ENCODE results near the gene RNF213. TPM values are rescaled to one million over a fixed set of nuclear protein-coding genes. Genes with fewer than 3 reads are reported as not detected.
A peak's percentile ranks its signal among the peaks of the same experiment; 100 is the strongest.

Gene RNF213
- total RNA-seq, 2 donors from 2014 or later, result 546 to 651 TPM

DNA sequence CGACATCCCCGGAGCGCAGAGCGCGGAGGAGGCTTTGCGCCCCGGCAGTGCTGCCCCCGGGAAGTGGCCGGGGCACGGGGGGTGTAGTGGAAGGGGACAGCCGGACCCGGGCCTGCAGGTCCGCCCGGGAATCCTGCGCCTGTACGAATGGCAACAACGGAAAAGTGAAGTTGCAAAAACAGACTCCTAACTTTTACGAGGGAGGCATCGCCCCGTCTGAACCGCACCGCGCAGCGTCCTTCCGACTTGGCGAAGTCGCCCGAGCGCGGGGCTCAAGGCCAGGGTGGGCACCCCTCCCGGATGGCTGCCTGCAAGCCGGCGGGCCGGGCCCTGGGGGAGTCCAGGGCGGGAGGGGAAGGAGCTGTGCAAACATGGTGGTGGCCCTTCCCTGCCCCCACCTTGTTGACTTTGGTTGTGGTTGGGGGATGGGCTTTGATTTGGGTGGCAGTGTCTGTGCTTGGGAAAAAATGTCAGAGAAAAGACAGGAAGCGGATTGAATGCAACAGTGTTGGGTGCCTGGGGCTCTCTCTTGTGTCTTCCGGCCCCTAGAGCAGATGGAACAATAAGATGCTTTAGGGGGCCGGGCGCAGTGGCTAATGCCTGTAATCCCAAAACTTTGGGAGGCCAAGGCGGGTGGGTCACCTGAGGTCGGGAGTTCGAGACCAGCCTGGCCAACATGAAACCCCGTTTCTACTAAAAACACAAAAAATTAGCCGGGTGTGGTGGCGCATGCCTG lies 675 bp downstream of the RNF213 start:
- Mint-ChIP-seq H3K27ac (peak overlapping the region; percentile 83), H3K4me1 (ENCODE audit: low read depth) (peaks cover 68% of the 10 kb centered on the region), H3K36me3 (ENCODE audit: insufficient read depth in 2 of 2) (peaks cover 17 to 26% of the 10 kb centered on the region in 2 donors), H3K9me3 (no peaks in the 10 kb centered on the region), H3K27me3 (ENCODE audit: low read depth) (no peaks in the 10 kb centered on the region), H3K4me3 (peak overlapping the region; percentile 94 to 96)
- ATAC-seq (replicated peaks in 1 of 2), result peak; percentile 3 to 10
- peak; percentile 71 to 75 for DNase-seq

DNA sequence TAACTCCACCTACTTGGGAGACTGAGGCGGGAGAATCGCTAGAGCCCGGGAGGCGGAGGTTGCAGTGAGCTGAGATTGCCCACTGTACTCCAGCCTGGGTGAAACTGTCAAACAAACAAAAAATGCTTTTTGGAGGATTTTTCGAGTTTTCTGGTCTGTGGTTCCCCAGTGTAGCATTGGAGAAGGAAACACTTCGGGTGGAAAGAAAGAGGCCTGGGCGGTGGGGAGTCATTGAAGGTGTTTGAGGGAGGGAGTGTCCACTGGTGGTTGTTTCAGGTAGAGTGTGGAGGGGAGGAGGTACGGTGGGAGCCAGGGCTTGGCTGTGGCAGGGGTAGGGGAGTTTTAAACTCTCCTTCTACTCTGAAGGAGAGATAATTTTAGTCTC lies 1.2 kb downstream of the RNF213 start:
- no peak for ATAC-seq (replicated peaks in 1 of 2)
- peak overlapping the region; percentile 94 to 96 for H3K4me3 Mint-ChIP-seq
- peaks cover 17 to 28% of the 10 kb centered on the region in 2 donors for H3K36me3 Mint-ChIP-seq (ENCODE audit: insufficient read depth in 2 of 2)
- no peaks in the 10 kb centered on the region for H3K27me3 Mint-ChIP-seq (ENCODE audit: low read depth)
- H3K9me3 Mint-ChIP-seq, result no peaks in the 10 kb centered on the region
- DNase-seq, result no peak
- peaks cover 63% of the 10 kb centered on the region for H3K4me1 Mint-ChIP-seq (ENCODE audit: low read depth)
- peak overlapping the region; percentile 83 for H3K27ac Mint-ChIP-seq

DNA sequence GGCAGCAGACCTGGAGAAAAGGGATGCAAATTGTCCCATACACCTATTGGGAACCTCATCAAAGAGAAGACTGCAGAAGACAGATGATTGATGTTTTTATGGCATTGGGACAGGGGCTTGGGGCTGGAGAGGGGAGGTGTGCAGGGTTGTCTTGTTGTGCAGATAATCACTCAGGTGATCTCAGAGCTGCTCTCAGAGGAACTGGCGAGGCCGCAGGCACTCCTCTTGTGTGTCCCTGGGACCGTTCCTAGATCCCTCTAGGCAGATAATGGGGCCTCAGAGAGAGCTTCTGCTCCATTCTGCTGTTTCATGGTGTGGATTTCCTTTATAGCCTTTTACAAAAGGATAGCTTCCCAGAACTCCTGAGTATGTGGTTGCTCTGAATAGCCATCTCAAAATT lies 1.6 kb downstream of the RNF213 start:
- peak overlapping the region; percentile 94 to 96 for H3K4me3 Mint-ChIP-seq
- DNase-seq, result peak in 1 of 2 donors; percentile 28
- no peaks in the 10 kb centered on the region for H3K27me3 Mint-ChIP-seq (ENCODE audit: low read depth)
- no peaks in the 10 kb centered on the region for H3K9me3 Mint-ChIP-seq
- ATAC-seq (replicated peaks in 1 of 2), result no peak
- peak overlapping the region; percentile 83 for H3K27ac Mint-ChIP-seq
- H3K36me3 Mint-ChIP-seq (ENCODE audit: insufficient read depth in 2 of 2), result peaks cover 17 to 32% of the 10 kb centered on the region in 2 donors
- peaks cover 59% of the 10 kb centered on the region for H3K4me1 Mint-ChIP-seq (ENCODE audit: low read depth)

DNA sequence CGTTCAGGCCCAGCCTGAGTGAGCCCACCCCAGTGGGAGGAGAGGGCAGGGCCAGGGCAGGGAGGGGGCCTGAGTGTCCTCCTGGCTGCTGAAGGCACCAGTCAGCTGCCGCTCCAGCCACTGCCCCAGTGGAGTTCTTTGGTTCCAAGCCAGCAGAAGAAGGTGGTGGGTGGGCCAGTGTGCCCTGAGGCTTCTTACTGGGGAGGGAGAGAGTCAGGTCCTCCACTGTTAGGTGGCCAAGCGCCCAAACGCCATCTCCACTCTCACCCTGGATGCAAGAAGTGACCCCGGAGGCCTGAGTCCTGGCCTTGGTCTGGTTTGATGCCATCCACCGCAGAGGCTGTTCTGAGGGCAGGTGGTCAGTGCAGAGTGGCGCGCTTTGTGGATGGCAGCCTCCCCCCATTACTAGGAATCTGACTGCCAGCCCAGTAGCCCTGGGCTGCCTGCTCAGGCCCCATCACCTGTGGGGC lies 2.2 kb downstream of the RNF213 start:
- peak overlapping the region; percentile 94 to 96 for H3K4me3 Mint-ChIP-seq
- ATAC-seq (replicated peaks in 1 of 2), result no peak
- no peaks in the 10 kb centered on the region for H3K9me3 Mint-ChIP-seq
- no peak for DNase-seq
- peaks cover 20 to 36% of the 10 kb centered on the region in 2 donors for H3K36me3 Mint-ChIP-seq (ENCODE audit: insufficient read depth in 2 of 2)
- no peaks in the 10 kb centered on the region for H3K27me3 Mint-ChIP-seq (ENCODE audit: low read depth)
- peak overlapping the region; percentile 83 for H3K27ac Mint-ChIP-seq
- H3K4me1 Mint-ChIP-seq (ENCODE audit: low read depth), result peaks cover 54% of the 10 kb centered on the region

DNA sequence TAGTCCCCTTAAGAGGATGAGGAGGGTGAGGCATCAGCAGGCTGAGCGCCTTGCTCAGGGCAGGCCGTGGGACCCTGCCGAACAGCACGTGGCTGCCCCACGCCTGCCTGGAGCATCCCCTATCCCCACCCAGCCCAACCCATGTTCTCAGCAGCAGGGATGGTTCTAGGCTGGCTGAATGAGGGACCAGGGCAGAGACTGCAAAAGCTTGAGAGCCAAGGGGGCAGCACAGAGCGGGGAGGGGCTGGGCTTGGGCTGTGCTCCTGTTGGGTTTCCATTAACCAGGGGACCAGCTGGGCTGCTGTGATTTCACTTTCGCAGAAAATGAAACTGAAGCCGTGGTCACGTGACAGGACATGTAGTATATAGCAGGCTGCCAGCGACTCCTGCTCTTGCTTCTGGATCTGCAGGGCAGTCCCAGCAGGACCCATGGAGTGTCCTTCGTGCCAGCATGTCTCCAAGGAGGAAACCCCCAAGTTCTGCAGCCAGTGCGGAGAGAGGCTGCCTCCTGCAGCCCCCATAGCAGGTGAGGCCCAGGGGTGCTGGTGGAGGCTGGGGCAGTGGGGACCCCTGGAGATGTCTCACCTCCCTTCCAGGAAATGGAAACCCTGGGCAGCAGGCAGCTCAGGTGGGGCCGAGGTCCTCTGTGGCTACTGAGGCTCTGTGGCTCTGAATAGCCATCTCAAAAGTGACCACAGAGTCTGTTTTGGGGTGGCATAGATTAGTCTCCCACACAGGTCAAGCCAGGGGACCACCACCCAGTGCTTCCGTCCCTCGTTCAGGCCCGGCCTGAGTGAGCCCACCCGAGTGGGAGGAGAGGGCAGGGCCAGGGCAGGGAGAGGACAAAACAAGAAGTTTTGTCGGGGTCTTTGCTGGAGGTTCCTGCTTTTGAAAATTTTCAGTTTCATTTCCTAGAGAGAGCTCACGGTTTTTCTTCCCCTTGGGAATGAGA lies 2.9 kb downstream of the RNF213 start:
- Mint-ChIP-seq H3K27ac (peak overlapping the region; percentile 96), H3K4me3 (peak overlapping the region; percentile 94 to 96)

DNA sequence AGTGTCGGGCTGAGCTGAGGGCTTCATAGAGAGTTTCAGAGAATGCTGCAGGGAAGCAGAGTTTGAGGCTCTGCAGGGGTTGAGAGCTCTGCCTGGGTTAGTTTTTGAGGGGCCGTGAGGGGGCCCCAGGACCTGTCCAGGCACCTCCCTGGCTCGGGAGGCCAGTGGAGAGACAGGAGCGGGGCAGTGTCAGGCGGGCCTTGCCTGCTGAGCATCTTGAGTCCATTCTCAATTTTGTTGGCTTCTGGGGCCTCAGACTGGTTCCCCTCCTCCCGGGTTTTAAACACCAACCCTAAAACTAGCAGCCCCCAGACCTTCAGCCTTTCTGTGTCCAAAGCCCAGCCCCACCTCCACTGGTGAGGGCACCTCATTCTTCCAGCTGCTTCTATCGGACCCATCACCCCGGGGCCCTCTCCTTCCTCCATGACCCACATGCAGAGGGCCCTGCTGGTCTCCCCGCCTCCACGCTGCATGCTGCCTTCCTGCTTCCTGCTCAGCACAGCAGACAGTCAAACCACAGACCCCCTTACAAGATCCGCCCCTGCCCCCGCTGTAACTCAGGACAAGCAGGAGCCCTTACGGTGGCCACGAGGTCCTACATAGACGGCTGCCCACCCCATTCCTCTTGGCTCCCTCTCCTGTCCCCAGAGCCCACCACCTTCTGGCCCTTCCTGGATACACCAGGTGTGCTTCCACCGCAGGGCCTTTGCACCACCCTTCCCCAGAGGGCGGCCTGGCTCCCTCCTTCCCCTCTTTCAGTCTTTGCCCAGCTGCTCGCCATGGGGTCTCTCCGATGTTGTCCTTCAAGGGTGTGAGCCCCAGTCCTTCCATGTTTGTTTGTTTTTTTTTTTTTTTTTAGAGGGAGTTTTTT lies 3.8 kb downstream of the RNF213 start:
- ATAC-seq (replicated peaks in 1 of 2), result peak in 1 of 2 donors; percentile 7
- no peaks in the 10 kb centered on the region for H3K9me3 Mint-ChIP-seq
- H3K27me3 Mint-ChIP-seq (ENCODE audit: low read depth), result no peaks in the 10 kb centered on the region
- peaks cover 18 to 36% of the 10 kb centered on the region in 2 donors for H3K36me3 Mint-ChIP-seq (ENCODE audit: insufficient read depth in 2 of 2)
- peak; percentile 67 to 71 for DNase-seq
- peaks cover 37% of the 10 kb centered on the region for H3K4me1 Mint-ChIP-seq (ENCODE audit: low read depth)
- H3K27ac Mint-ChIP-seq, result peak overlapping the region; percentile 96
- peak overlapping the region; percentile 94 to 96 for H3K4me3 Mint-ChIP-seq

More for the DNA sequence above, 2.9 kb downstream of the RNF213 start:
- H3K27me3 Mint-ChIP-seq (ENCODE audit: low read depth), result no peaks in the 10 kb centered on the region
- peak; percentile 88 to 91 for DNase-seq
- H3K9me3 Mint-ChIP-seq, result no peaks in the 10 kb centered on the region
- ATAC-seq (replicated peaks in 1 of 2), result peak; percentile 38 to 47
- H3K4me1 Mint-ChIP-seq (ENCODE audit: low read depth), result peaks cover 46% of the 10 kb centered on the region
- peaks cover 20 to 36% of the 10 kb centered on the region in 2 donors for H3K36me3 Mint-ChIP-seq (ENCODE audit: insufficient read depth in 2 of 2)

DNA sequence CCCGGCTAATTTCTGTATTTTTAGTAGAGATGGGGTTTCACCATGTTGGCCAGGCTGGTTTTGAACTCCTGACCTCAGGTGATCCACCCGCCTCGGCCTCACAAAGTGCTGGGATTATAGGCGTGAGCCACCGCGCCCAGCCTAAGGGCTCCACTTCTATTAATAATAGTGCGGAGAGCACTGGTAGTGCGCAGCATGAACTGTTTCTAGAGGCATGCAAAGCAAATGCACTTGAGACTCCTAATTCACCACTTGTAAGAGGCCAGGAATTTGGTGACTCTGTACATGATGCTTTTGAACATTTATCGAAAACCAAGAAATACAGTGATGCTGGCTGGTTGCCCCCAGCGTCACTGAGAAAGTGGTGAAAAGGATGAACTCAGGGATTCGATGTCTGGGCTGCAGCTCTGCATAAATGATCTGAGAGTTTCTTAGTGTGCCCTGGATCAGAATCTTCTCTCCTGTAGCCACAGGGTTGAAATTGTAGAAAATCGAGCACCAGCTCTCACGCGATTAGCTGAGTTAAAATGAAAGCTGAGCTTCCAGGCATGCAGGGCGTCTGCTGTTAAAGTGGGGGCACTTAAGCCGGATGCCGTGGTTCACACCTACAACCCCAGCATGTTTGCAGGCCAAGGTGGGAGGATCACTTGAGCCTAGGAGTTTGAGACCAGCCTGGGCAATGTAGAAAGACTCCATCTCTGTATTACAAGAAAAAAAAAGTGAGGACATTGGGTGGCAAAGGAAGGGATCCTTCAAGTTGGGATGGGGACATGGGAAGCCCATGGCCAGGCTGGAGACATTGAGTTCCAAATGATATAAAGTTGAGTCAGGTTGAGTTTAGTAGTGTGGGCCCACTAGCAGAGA lies 4.8 kb downstream of the RNF213 start:
- DNase-seq (peak; percentile 79 to 80), ATAC-seq (replicated peaks in 1 of 2) (peak; percentile 44 to 47)
- peaks cover 32% of the 10 kb centered on the region for H3K4me1 Mint-ChIP-seq (ENCODE audit: low read depth)
- no peaks in the 10 kb centered on the region for H3K9me3 Mint-ChIP-seq
- H3K27ac Mint-ChIP-seq, result peak overlapping the region; percentile 96
- no peaks in the 10 kb centered on the region for H3K27me3 Mint-ChIP-seq (ENCODE audit: low read depth)
- peak overlapping the region; percentile 94 to 96 for H3K4me3 Mint-ChIP-seq
- peaks cover 19 to 39% of the 10 kb centered on the region in 2 donors for H3K36me3 Mint-ChIP-seq (ENCODE audit: insufficient read depth in 2 of 2)

DNA sequence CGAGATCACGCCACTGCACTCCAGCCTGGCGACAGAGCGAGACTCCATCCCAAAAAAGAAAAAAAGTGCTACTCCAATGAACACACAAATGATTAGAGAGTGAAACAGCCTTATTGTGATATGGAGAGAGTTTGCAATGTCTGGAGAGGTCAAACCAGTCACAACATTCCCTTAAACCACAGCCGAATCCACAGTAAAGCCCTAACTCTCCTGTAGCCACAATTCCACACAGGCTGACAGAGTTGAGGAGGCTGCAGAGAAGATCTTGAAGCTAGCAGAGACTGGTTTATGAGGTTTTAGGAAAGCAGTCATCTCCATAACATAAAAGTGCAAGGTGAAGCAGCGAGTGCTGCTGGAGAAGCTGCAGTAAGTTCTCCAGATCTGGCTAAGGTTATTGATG lies 6.7 kb downstream of the RNF213 start:
- ATAC-seq (replicated peaks in 1 of 2), result no peak
- Mint-ChIP-seq H3K27ac (peak overlapping the region; percentile 58), H3K27me3 (ENCODE audit: low read depth) (no peaks in the 10 kb centered on the region), H3K36me3 (ENCODE audit: insufficient read depth in 2 of 2) (peaks cover 20 to 44% of the 10 kb centered on the region in 2 donors), H3K9me3 (no peaks in the 10 kb centered on the region), H3K4me3 (peak overlapping the region; percentile 35 to 53), H3K4me1 (ENCODE audit: low read depth) (peaks cover 23% of the 10 kb centered on the region)
- no peak for DNase-seq

DNA sequence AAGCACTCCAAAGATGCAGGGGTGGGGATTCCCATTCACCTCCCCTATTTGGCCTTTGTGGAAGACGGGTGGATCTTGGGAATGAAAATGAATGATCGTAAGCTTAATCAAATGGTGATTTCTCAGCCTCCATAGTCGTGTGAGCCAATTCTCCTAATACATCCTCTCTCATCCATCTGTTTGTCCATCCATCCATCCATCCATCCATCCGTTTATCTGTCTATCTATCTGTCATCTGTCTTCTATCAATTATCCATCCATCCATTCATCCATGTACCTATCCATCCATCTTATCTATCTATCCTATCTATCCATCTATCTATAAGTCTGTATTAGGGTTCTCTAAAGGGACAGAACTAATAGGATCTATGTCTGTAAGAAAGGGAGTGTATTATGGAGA lies 7.8 kb downstream of the RNF213 start:
- H3K36me3 Mint-ChIP-seq (ENCODE audit: insufficient read depth in 2 of 2), result peaks cover 19 to 46% of the 10 kb centered on the region in 2 donors
- no peaks in the 10 kb centered on the region for H3K27me3 Mint-ChIP-seq (ENCODE audit: low read depth)
- H3K9me3 Mint-ChIP-seq, result no peaks in the 10 kb centered on the region

DNA sequence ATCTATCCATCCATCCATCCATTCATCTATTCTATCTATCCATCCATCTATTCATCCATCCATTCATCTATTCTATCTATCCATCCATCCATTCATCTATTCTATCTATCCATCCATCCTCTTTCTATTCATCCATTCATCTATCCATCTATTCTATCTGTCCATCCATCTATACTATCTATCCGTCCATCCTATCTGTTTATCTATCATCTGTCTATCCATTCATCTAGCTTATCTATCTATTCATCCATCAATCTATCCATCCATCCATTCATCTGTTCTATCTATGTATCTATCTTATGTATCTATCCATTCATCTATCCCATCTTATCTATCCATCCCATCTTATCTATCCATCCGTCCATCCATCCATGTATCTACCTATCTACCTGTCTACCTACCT lies 8.8 kb downstream of the RNF213 start:
- DNase-seq (no peak), ATAC-seq (replicated peaks in 1 of 2) (no peak)
- Mint-ChIP-seq H3K4me3 (no peak overlapping the region), H3K27me3 (ENCODE audit: low read depth) (no peaks in the 10 kb centered on the region), H3K36me3 (ENCODE audit: insufficient read depth in 2 of 2) (peaks cover 22 to 49% of the 10 kb centered on the region in 2 donors), H3K9me3 (no peaks in the 10 kb centered on the region), H3K27ac (no peak overlapping the region), H3K4me1 (ENCODE audit: low read depth) (peaks cover 28% of the 10 kb centered on the region)

More for the DNA sequence above, 7.8 kb downstream of the RNF213 start:
- ATAC-seq (replicated peaks in 1 of 2) (no peak), DNase-seq (no peak)
- Mint-ChIP-seq H3K4me3 (no peak overlapping the region), H3K27ac (no peak overlapping the region), H3K4me1 (ENCODE audit: low read depth) (peaks cover 19% of the 10 kb centered on the region)

DNA sequence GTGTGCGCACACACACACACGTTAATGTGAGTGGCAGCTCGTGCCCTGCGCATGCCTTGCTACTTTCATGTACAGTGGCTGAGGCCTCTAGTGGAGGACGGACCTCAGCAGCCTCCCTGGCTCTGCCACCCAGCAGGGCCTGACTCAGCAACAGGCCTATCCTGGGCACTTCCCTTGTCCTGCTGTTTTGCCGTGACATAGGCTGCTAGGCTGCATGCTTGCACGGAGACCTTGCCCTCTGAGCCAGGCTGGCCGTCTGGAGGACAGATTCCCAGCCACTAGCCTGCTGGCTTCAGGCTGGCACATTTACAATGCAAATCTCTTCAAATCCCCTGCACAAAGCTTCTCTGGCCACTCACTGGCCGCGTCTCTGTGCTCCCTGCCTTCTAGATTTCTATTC lies 9.5 kb downstream of the RNF213 start:
- H3K4me1 Mint-ChIP-seq (ENCODE audit: low read depth), result peaks cover 27% of the 10 kb centered on the region
- ATAC-seq (replicated peaks in 1 of 2), result no peak
- peak overlapping the region; percentile 43 for H3K27ac Mint-ChIP-seq

More for the DNA sequence above, 9.5 kb downstream of the RNF213 start:
- H3K4me3 Mint-ChIP-seq, result no peak overlapping the region
- no peaks in the 10 kb centered on the region for H3K9me3 Mint-ChIP-seq
- H3K36me3 Mint-ChIP-seq (ENCODE audit: insufficient read depth in 2 of 2), result peaks cover 19 to 43% of the 10 kb centered on the region in 2 donors
- no peaks in the 10 kb centered on the region for H3K27me3 Mint-ChIP-seq (ENCODE audit: low read depth)
- DNase-seq, result no peak

Data from activated T-cell treated with anti-CD3 and anti-CD28 coated beads, Interleukin-2, amount 50 U/mL, for 72 hours (primary cell).